ENCODE measurements around the gene AOAH.

- TF ChIP-seq, protein P1, sequence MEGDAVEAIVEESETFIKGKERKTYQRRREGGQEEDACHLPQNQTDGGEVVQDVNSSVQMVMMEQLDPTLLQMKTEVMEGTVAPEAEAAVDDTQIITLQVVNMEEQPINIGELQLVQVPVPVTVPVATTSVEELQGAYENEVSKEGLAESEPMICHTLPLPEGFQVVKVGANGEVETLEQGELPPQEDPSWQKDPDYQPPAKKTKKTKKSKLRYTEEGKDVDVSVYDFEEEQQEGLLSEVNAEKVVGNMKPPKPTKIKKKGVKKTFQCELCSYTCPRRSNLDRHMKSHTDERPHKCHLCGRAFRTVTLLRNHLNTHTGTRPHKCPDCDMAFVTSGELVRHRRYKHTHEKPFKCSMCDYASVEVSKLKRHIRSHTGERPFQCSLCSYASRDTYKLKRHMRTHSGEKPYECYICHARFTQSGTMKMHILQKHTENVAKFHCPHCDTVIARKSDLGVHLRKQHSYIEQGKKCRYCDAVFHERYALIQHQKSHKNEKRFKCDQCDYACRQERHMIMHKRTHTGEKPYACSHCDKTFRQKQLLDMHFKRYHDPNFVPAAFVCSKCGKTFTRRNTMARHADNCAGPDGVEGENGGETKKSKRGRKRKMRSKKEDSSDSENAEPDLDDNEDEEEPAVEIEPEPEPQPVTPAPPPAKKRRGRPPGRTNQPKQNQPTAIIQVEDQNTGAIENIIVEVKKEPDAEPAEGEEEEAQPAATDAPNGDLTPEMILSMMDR (IDR thresholded peaks at IDR 0.05): no peak
- TF ChIP-seq POLR2A (IDR thresholded peaks at IDR 0.05): no peak
Measured at GRCh38 chr7:36707898-36708297, 16.4 kb downstream of the AOAH start.

All from heart left ventricle (tissue), 13 donors.